SK-N-SH treated with all-trans-retinoic acid at 6 μM for 48 hours (cell line): ENCODE results near the gene ZBED4.

Experiments used
- ATAC-seq: fragments of 200-7000 bp; cut with Tn5 transposase; 3 replicates; pipeline ENCODE4 v1.9.1; 2020; ENCODE audit warnings: mild to moderate bottlenecking, moderate library complexity
- ARNTL ChIP-seq: fragments of 450-650 bp; formaldehyde crosslinking; IDR thresholded peaks from 2 replicates; pipeline ENCODE4 v1.5.0; 2020; ENCODE audit warnings: low read depth, mild to moderate bottlenecking, moderate library complexity, borderline replicate concordance
- CREB5 ChIP-seq: fragments of 250-450 bp; sonication (Bioruptor Pico); IDR thresholded peaks from 2 replicates; pipeline ENCODE4 v1.5.1; 2020; ENCODE audit warnings: low read depth, mild to moderate bottlenecking, moderate library complexity
- CSDC2 ChIP-seq: fragments of 250-450 bp; sonication (Bioruptor Pico); IDR thresholded peaks from 2 replicates; pipeline ENCODE4 v1.5.0; 2020; ENCODE audit warnings: mild to moderate bottlenecking, moderate library complexity
- CSRNP3 ChIP-seq: fragments of 250-450 bp; sonication (Bioruptor Pico); IDR thresholded peaks from 2 replicates; pipeline ENCODE4 v1.5.1; 2021; ENCODE audit warnings: mild to moderate bottlenecking, moderate library complexity
- ESRRG ChIP-seq: fragments of 250-450 bp; sonication (Bioruptor Pico); IDR thresholded peaks from 2 replicates; pipeline ENCODE4 v1.6.1; 2021; ENCODE audit warnings: mild to moderate bottlenecking
- GLIS3 ChIP-seq: fragments of 250-450 bp; sonication (Bioruptor Pico); IDR thresholded peaks from 2 replicates; pipeline ENCODE4 v1.5.0; 2020; ENCODE audit warnings: mild to moderate bottlenecking, moderate library complexity
- ISL1 ChIP-seq: fragments of 250-450 bp; sonication (Bioruptor Pico); IDR thresholded peaks from 2 replicates; pipeline ENCODE4 v2.1.2; 2022; ENCODE audit warnings: mild to moderate bottlenecking, moderate library complexity
- OSR1 ChIP-seq: fragments of 250-450 bp; sonication (Bioruptor Pico); IDR thresholded peaks from 2 replicates; pipeline ENCODE4 v1.8.0; 2022; ENCODE audit warnings: moderate library complexity, mild to moderate bottlenecking, inconsistent platforms
- POU6F1 ChIP-seq: fragments of 250-450 bp; sonication (Bioruptor Pico); IDR thresholded peaks from 2 replicates; pipeline ENCODE4 v1.8.0; 2021; ENCODE audit warnings: low read depth, mild to moderate bottlenecking, moderate library complexity, borderline replicate concordance
- SNAI2 ChIP-seq: fragments of 250-450 bp; sonication (Bioruptor Pico); IDR thresholded peaks from 2 replicates; pipeline ENCODE4 v1.5.0; 2020; ENCODE audit warnings: mild to moderate bottlenecking, moderate library complexity
- TCF4 ChIP-seq: fragments of 250-450 bp; sonication (Bioruptor Pico); IDR thresholded peaks from 2 replicates; pipeline ENCODE4 v1.8.0; 2021; ENCODE audit warnings: mild to moderate bottlenecking, moderate library complexity, borderline replicate concordance
- TOX ChIP-seq: fragments of 250-450 bp; sonication (Bioruptor Pico); IDR thresholded peaks from 2 replicates; pipeline ENCODE4 v1.8.0; 2021; ENCODE audit warnings: mild to moderate bottlenecking, moderate library complexity, borderline replicate concordance
- TSHZ2 ChIP-seq: fragments of 250-450 bp; sonication (Bioruptor Pico); IDR thresholded peaks from 2 replicates; pipeline ENCODE4 v1.5.0; 2020; ENCODE audit warnings: mild to moderate bottlenecking, moderate library complexity
- ZFP3 ChIP-seq: fragments of 250-450 bp; sonication (Bioruptor Pico); IDR thresholded peaks from 2 replicates; pipeline ENCODE4 v1.5.0; 2020; ENCODE audit warnings: mild to moderate bottlenecking, moderate library complexity
- ZFP30 ChIP-seq: fragments of 450-650 bp; formaldehyde crosslinking; IDR thresholded peaks from 2 replicates; pipeline ENCODE4 v1.5.0; 2022; ENCODE audit warnings: mild to moderate bottlenecking, moderate library complexity
- ZNF565 ChIP-seq: fragments of 450-650 bp; formaldehyde crosslinking; conservative IDR thresholded peaks from 2 replicates; pipeline ENCODE4 v1.5.0; 2020; ENCODE audit warnings: low read depth, mild to moderate bottlenecking, moderate library complexity
- ZNF70 ChIP-seq: fragments of 450-650 bp; formaldehyde crosslinking; IDR thresholded peaks from 2 replicates; pipeline ENCODE4 v1.5.0; 2020; ENCODE audit warnings: mild to moderate bottlenecking, moderate library complexity

The ZBED4 gene

GRCh38 chr22:49910229-49911155 is 56.8 kb downstream of the ZBED4 start:
- ATAC-seq = no peak
- no peak for TF ChIP-seq ZNF565 (CRISPR knock-in tag)
- no peak for TF ChIP-seq GLIS3
- no peak for TF ChIP-seq TCF4 (CRISPR knock-in tag)
- no peak for TF ChIP-seq ZFP30 (CRISPR knock-in tag)
- TF ChIP-seq CSDC2 = no peak
- no peak for TF ChIP-seq TSHZ2 (CRISPR knock-in tag)

- TF ChIP-seq CREB5 (no peak), ZNF70 (CRISPR knock-in tag) (no peak)
- no peak for ATAC-seq
Measured at GRCh38 chr22:49911881-49912625, 58.4 kb downstream of the ZBED4 start.

GRCh38 chr22:49913026-49913425 is 59.4 kb downstream of the ZBED4 start:
- TF ChIP-seq CREB5 (no peak), TOX (CRISPR knock-in tag) (no peak), GLIS3 (no peak), POU6F1 (CRISPR knock-in tag) (no peak), ZNF565 (CRISPR knock-in tag) (no peak), ZFP3 (no peak), CSRNP3 (no peak), SNAI2 (no peak), ZNF70 (CRISPR knock-in tag) (no peak), ESRRG (no peak), TSHZ2 (CRISPR knock-in tag) (no peak), ARNTL (CRISPR knock-in tag) (no peak), CSDC2 (no peak), OSR1 (CRISPR knock-in tag) (no peak), ISL1 (CRISPR knock-in tag) (no peak)
- ATAC-seq = no peak
